ENCODE measurements around the gene ROBO1. TPM values are rescaled to one million over a fixed set of nuclear protein-coding genes. Genes with fewer than 3 reads are reported as not detected.

ROBO1 gene
- total RNA-seq, 1 donor from 2014 or later = 7.1 TPM

DNA sequence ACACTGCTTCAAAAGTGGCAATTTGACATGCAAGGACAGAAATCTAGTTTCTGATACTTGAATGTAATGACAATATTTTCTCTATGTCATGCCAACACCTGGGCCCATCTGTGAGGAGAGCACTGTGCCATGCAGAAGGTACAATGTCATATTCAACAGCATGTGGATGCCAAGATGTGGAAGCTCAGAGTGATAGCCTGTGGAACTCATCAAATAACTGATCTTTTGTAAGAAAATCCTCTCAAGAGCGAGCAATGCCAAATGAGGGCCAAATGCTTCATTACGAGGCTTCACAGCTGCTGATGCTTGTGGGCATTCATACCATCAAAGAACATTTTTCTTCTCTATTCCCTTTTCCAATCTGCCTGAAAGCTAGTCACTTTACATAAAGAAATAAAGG lies 95.1 kb downstream of the ROBO1 start:
- Histone ChIP-seq H3K27me3 (ENCODE audit: low read depth) (no peaks in the 10 kb centered on the region), H3K4me1 (no peaks in the 10 kb centered on the region), H3K36me3 (no peaks in the 10 kb centered on the region), H3K9me3 (replicated peaks) (peaks cover 10% of the 10 kb centered on the region), H3K27ac (replicated peaks) (no peak overlapping the region), H3K4me3 (no peak overlapping the region)
- DNase-seq = no peak
- intact Hi-C loops (cut with micrococcal nuclease) = no loop called here
- no peak for TF ChIP-seq CTCF (IDR thresholded peaks at IDR 0.05; ENCODE audit: borderline replicate concordance)

GRCh38 chr3:79672075-79672474 lies 95.7 kb downstream of the ROBO1 start:
- Histone ChIP-seq H3K9me3 (replicated peaks) (peaks cover 8% of the 10 kb centered on the region), H3K4me3 (no peak overlapping the region), H3K4me1 (no peaks in the 10 kb centered on the region), H3K27me3 (ENCODE audit: low read depth) (no peaks in the 10 kb centered on the region), H3K36me3 (no peaks in the 10 kb centered on the region), H3K27ac (replicated peaks) (no peak overlapping the region)
- DNase-seq = no peak
- intact Hi-C loops (cut with micrococcal nuclease) = no loop called here
- no peak for TF ChIP-seq CTCF (IDR thresholded peaks at IDR 0.05; ENCODE audit: borderline replicate concordance)

GRCh38 chr3:79670178-79670577 lies 97.6 kb downstream of the ROBO1 start:
- intact Hi-C loops (cut with micrococcal nuclease) = no loop called here
- Histone ChIP-seq H3K27me3 (ENCODE audit: low read depth) (no peaks in the 10 kb centered on the region), H3K4me3 (no peak overlapping the region), H3K36me3 (no peaks in the 10 kb centered on the region), H3K4me1 (no peaks in the 10 kb centered on the region), H3K27ac (replicated peaks) (no peak overlapping the region), H3K9me3 (replicated peaks) (no peaks in the 10 kb centered on the region)
- no peak for DNase-seq
- TF ChIP-seq CTCF (IDR thresholded peaks at IDR 0.05; ENCODE audit: borderline replicate concordance) = no peak

- no peak overlapping the region for H3K4me3 ChIP-seq
- H3K36me3 ChIP-seq = no peaks in the 10 kb centered on the region
- no peaks in the 10 kb centered on the region for H3K27me3 ChIP-seq (ENCODE audit: low read depth)
- intact Hi-C loops (cut with micrococcal nuclease) = no loop called here
- no peaks in the 10 kb centered on the region for H3K4me1 ChIP-seq
- DNase-seq = no peak
- H3K27ac ChIP-seq (replicated peaks) = no peak overlapping the region
- no peak for TF ChIP-seq CTCF (IDR thresholded peaks at IDR 0.05; ENCODE audit: borderline replicate concordance)
- no peaks in the 10 kb centered on the region for H3K9me3 ChIP-seq (replicated peaks)
These were observed 103.3 kb downstream of the ROBO1 start for GRCh38 chr3:79664455-79664854.

DNA sequence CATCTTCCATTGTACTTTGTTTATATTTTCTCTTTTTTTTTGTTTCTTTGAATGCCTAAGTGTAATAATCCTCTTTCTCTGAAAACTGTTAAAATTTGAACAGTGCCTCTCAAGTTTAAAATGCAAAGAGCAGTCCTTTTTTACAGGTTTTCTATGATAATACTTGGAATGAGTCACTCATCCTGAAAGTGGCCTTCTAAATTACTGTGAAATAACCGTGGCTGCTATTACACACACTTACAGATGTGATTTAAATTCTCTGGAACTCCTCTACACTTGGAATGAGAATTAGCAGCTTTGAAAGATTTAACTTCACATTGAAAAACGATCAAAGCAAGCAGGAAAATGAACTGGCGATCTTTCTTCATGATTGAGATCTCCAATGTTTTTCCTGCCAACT lies 105.9 kb downstream of the ROBO1 start:
- H3K4me3 ChIP-seq = no peak overlapping the region

More for the DNA sequence above, 105.9 kb downstream of the ROBO1 start:
- intact Hi-C loops (cut with micrococcal nuclease) = no loop called here
- H3K9me3 ChIP-seq (replicated peaks) = no peaks in the 10 kb centered on the region
- H3K27me3 ChIP-seq (ENCODE audit: low read depth) = no peaks in the 10 kb centered on the region
- H3K4me1 ChIP-seq = no peaks in the 10 kb centered on the region
- no peaks in the 10 kb centered on the region for H3K36me3 ChIP-seq
- no peak overlapping the region for H3K27ac ChIP-seq (replicated peaks)
- no peak for TF ChIP-seq CTCF (IDR thresholded peaks at IDR 0.05; ENCODE audit: borderline replicate concordance)
- no peak for DNase-seq

Data from left ventricle myocardium inferior (tissue), 1 donor.